K562 (cell line): ENCODE measurements around the gene ATP5F1D. TPM values are rescaled to one million over a fixed set of nuclear protein-coding genes. Genes with fewer than 3 reads are reported as not detected.

ENCODE experiments used
- ATAC-seq: fragments of 200-7000 bp; cut with Tn5 transposase; 3 replicates; pipeline ENCODE4 v1.9.1; 2020; ENCODE audit warnings: moderate library complexity
- BruUV-seq: library from RNA; stranded (reverse); fragments of 400-500 nt; replicated peaks from 2 replicates; lab custom pipeline; 2021; lab: Mats Ljungman, UMichigan
- CTCF ChIA-PET: fragments of 300-600 bp; formaldehyde crosslinking; extraction: SDS; loops from one replicate; lab custom pipeline; 2021; ENCODE audit warnings: low intra/inter-chr PET ratio; lab: Yijun Ruan, JAX
- POLR2A ChIA-PET: fragments of 300-600, 350-650 bp; sonication (Branson Sonifier 250); formaldehyde crosslinking; extraction: SDS; loops from one replicate; lab custom pipeline; 2021; ENCODE audit warnings: antibody characterized with exemption, inconsistent platforms; lab: Yijun Ruan, JAX
- DNase-seq, 4 experiments: peaks; one replicate each; pipeline versions ENCODE4 v3.0.0 to v3.0.0-alpha.2; 2011 to 2018; ENCODE audit warnings: low spot score in 3 of 4, mixed read lengths in 3 of 4; ENCODE audit errors: extremely low read depth in 1 of 4
- FAIRE-seq: peaks from 2 replicates; lab custom pipeline; 2011; peaks lifted over from hg19 to GRCh38; lab: Jason Lieb, UNC
- H2AFZ ChIP-seq: 2 replicates; pipeline ENCODE4 v1.6.0; 2011; ENCODE audit warnings: low read depth, low read length, control low read depth, inconsistent platforms
- H3K27ac ChIP-seq: fragments of 200-600 bp; 3 replicates; pipeline ENCODE4 v1.8.0; 2011; ENCODE audit warnings: low read depth, mild to moderate bottlenecking, control low read depth, inconsistent platforms, low read length, moderate library complexity, mixed read lengths; ENCODE audit errors: extremely low read depth
- H3K27me3 ChIP-seq, 2 experiments: fragments of 300-600 bp in 1 of 2; 2 replicates in 1 of 2; 3 replicates in 1 of 2; pipeline versions ENCODE4 v1.6.0 to v1.8.0; 2011; ENCODE audit warnings: inconsistent platforms in 2 of 2, low read length in 2 of 2, mild to moderate bottlenecking in 1 of 2, mixed read lengths in 1 of 2, moderate library complexity in 1 of 2; ENCODE audit not compliant: control insufficient read depth in 2 of 2, insufficient read depth in 2 of 2
- H3K36me3 ChIP-seq: fragments of 300-600 bp; 3 replicates; pipeline ENCODE4 v1.8.0; 2011; ENCODE audit warnings: mild to moderate bottlenecking, low read length, inconsistent platforms; ENCODE audit not compliant: control insufficient read depth, insufficient read depth
- H3K4me1 ChIP-seq, 2 experiments: fragments of 200-600 bp in 1 of 2; replicated peaks in 1 of 2; 2 replicates in 1 of 2; 3 replicates in 1 of 2; pipeline versions ENCODE4 v1.5.1 to v1.8.0; 2011; ENCODE audit warnings: inconsistent platforms in 2 of 2, low read length in 2 of 2, mild to moderate bottlenecking in 1 of 2, mixed read lengths in 1 of 2, moderate library complexity in 1 of 2; ENCODE audit not compliant: control insufficient read depth in 2 of 2, insufficient read depth in 2 of 2
- H3K4me2 ChIP-seq: 2 replicates; pipeline ENCODE4 v1.6.1; 2011; ENCODE audit warnings: low read length, control low read depth, inconsistent platforms, mixed read lengths; ENCODE audit not compliant: insufficient read depth
- H3K4me3 ChIP-seq: fragments of 200-600 bp; sonication (generic), shearing (Covaris generic); 2 replicates; pipeline ENCODE4 v1.5.1; 2016; ENCODE audit warnings: control low read depth, inconsistent platforms
- H3K79me2 ChIP-seq: fragments of 200-600 bp; 3 replicates; pipeline ENCODE4 v1.8.0; 2011; ENCODE audit warnings: low read length, inconsistent platforms; ENCODE audit not compliant: control insufficient read depth, insufficient read depth
- H3K9ac ChIP-seq, 2 experiments: 2 replicates each; pipeline versions ENCODE4 v1.6.0 to v1.6.1; 2011; ENCODE audit warnings: low read depth in 2 of 2, low read length in 2 of 2, control low read depth in 1 of 2, inconsistent platforms in 1 of 2, mild to moderate bottlenecking in 1 of 2, mixed read lengths in 1 of 2; ENCODE audit not compliant: insufficient read depth in 1 of 2
- H3K9me1 ChIP-seq: one replicate; pipeline ENCODE4 v1.6.0; 2011; ENCODE audit warnings: inconsistent platforms, mild to moderate bottlenecking, low read length, moderate library complexity; ENCODE audit not compliant: control insufficient read depth, insufficient read depth
- H3K9me3 ChIP-seq: replicated peaks from 2 replicates; pipeline ENCODE4 v1.5.1; 2011; ENCODE audit warnings: low read depth, low read length, inconsistent platforms; ENCODE audit not compliant: control insufficient read depth, insufficient read depth
- H4K20me1 ChIP-seq: replicated peaks from 2 replicates; pipeline ENCODE4 v1.6.1; 2011; ENCODE audit warnings: low read length, inconsistent platforms, mixed read lengths; ENCODE audit not compliant: control insufficient read depth, insufficient read depth
- CTCF ChIP-seq, 3 experiments: IDR thresholded peaks in 2 of 3; conservative IDR thresholded peaks in 1 of 3; 2 replicates each; pipeline ENCODE4 v1.5.1; 2011 to 2012; ENCODE audit warnings: low read length in 3 of 3, mild to moderate bottlenecking in 3 of 3, control low read depth in 2 of 3, improper control_type of control experiment in 1 of 3, inconsistent platforms in 1 of 3, low read depth in 1 of 3, mixed read lengths in 1 of 3, moderate library complexity in 1 of 3; ENCODE audit not compliant: insufficient read depth in 2 of 3
- POLR2G ChIP-seq: fragments of 200-400 bp; formaldehyde crosslinking; IDR thresholded peaks from 2 replicates; pipeline ENCODE4 v1.6.1; 2017; ENCODE audit warnings: low read depth, mild to moderate bottlenecking, antibody characterized with exemption, low read length, moderate library complexity
- RBFOX2 ChIP-seq: fragments of 200-400 bp; formaldehyde crosslinking; IDR thresholded peaks from 2 replicates; pipeline ENCODE4 v1.6.1; 2017; ENCODE audit warnings: low read depth, mild to moderate bottlenecking, low read length, moderate library complexity
- XRCC5 ChIP-seq: fragments of 200-400 bp; formaldehyde crosslinking; IDR thresholded peaks from 2 replicates; pipeline ENCODE4 v1.6.1; 2017; ENCODE audit warnings: low read depth, mild to moderate bottlenecking, low read length
- WGBS: fragments of 100-300 bp; shearing (Covaris generic); methylation state at CpG from one replicate; pipeline ENCODE4 v1.1.6; 2016; ENCODE audit warnings: low coverage, mixed read lengths; ENCODE audit not compliant: insufficient coverage; ENCODE audit errors: missing lambda C conversion rate; 5-methylcytosine and 5-hydroxymethylcytosine counted together
- in situ Hi-C: fragments of 300-500 bp; cut with MboI; formaldehyde crosslinking; loops from 4 replicates; pipeline ENCODE4 v1.15.0; 2018; ENCODE audit warnings: inconsistent platforms, mixed read lengths
- intact Hi-C: fragments of 100-400 bp; cut with micrococcal nuclease; formaldehyde crosslinking; loops from 2 replicates; pipeline ENCODE4 v1.14.2; 2022
- polyA plus RNA-seq, 8 experiments: library from polyadenylated mRNA; depleted of rRNA in 4 of 8; stranded (reverse) in 5 of 8; unstranded in 3 of 8; fragments of >200 nt; fragmentation: Nextera tagmentation in 2 of 8; fragmentation: Illumina TruSeq in 1 of 8; extraction: Ambion mirVana in 2 of 8; extraction: Trizol in 1 of 8; gene quantifications; 2 replicates each; pipeline versions ENCODE4 v1.2.1 to v1.2.3, GENCODE V29; 2011 to 2014; ENCODE audit warnings: inconsistent platforms in 1 of 8, missing spikeins in 1 of 8
- total RNA-seq, 7 experiments: library from RNA; depleted of rRNA in 6 of 7; stranded (reverse); fragments of >200 nt in 6 of 7; fragmentation: Illumina TruSeq in 2 of 7; extraction: Trizol in 2 of 7; gene quantifications; 2 replicates each; pipeline versions ENCODE4 v1.2.1 to v1.2.3, GENCODE V29; 2011 to 2021; ENCODE audit warnings: low replicate concordance in 1 of 7

The ATP5F1D gene
- total and polyA plus RNA-seq, 9 of the 15 experiments (the other 6 are each of a cell fraction or from before 2014, with no cell fraction given) = 3.9 to 409 (median 36.8) TPM

- peaks cover 95% of the 10 kb centered on the region for H3K79me2 ChIP-seq
- peaks cover 69% of the 10 kb centered on the region for H4K20me1 ChIP-seq
- TF ChIP-seq XRCC5 = no peak
- 0 out of 6 replicates have a peak, but pooled peaks of 1 of the 3 experiments have one; percentile 7 for TF ChIP-seq CTCF (IDR thresholded peaks at IDR 0.05 in 2 of 3, conservative IDR thresholded peaks at IDR 0.05 in 1 of 3; ENCODE audit: insufficient read depth in 2 of 3, low read depth in 1 of 3, low read length in 3 of 3)
- 0 out of 2 replicates have a peak, but pooled peaks have one; percentile 24 for TF ChIP-seq RBFOX2
- peak; percentile 64 for TF ChIP-seq POLR2G
- in situ Hi-C loops = no loop called here
- ATAC-seq = no peak
- no peak overlapping the region for H3K4me3 ChIP-seq
- CTCF ChIA-PET = interaction anchor here (0.5 kb wide), 1 partner anchor 101 kb away, joined by 3 read pairs; no protein-coding TSS in a partner anchor
- BruUV-seq = no TSS peak
- no peak overlapping the region for H2AFZ ChIP-seq
- POLR2A ChIA-PET = interaction anchor here (0.5 to 1.2 kb wide), 6 partner anchors 11 to 227 kb away, joined by 3 to 5 read pairs (median 4); partner anchors contain the start of gene GPX4
- H3K4me2 ChIP-seq = no peak overlapping the region
- no peaks in the 10 kb centered on the region for H3K27me3 ChIP-seq
- DNase-seq = no peak
- peak overlapping the region in 1 of 2 experiments; percentile 11; a peak in 2 of 4 replicates for H3K9ac ChIP-seq
- H3K9me3 ChIP-seq = no peaks in the 10 kb centered on the region
- WGBS = 90% methylated on average over 18 of the region's 21 CpGs
- peaks cover 75% of the 10 kb centered on the region; the same call in 2 of the 3 replicates for H3K36me3 ChIP-seq
- FAIRE-seq = no peak
- no peak overlapping the region; the same call in 2 of the 3 replicates for H3K27ac ChIP-seq
- intact Hi-C loops = no loop called here
- H3K9me1 ChIP-seq = peaks cover 22% of the 10 kb centered on the region
- peaks cover 22 to 79% of the 10 kb centered on the region in 2 experiments for H3K4me1 ChIP-seq
Observed at GRCh38 chr19:1214299-1214861, 27.2 kb upstream of the ATP5F1D start.
